ENCODE measurements around the gene NCOA1.

- no peak for TF ChIP-seq CTCF (IDR thresholded peaks at IDR 0.05)
- TF ChIP-seq POLR2A (IDR thresholded peaks at IDR 0.05) = no peak
- TF ChIP-seq POLR2AphosphoS5 (IDR thresholded peaks at IDR 0.05) = no peak
These were observed 189.1 kb downstream of the NCOA1 start for GRCh38 chr2:24680196-24680595.

Measured in gastroesophageal sphincter (tissue), 3 donors.